DND-41 (cell line): ENCODE results near the gene TYW5.

ENCODE experiments used
- ATAC-seq: fragments of 200-7000 bp; cut with Tn5 transposase; 3 replicates; pipeline ENCODE4 v1.9.1; 2021; ENCODE audit warnings: low read depth; ENCODE audit not compliant: insufficient read depth
- DNase-seq: peaks from one replicate; pipeline ENCODE4 v3.0.0-alpha.2; 2020
- H2AFZ ChIP-seq: 2 replicates; pipeline ENCODE4 v1.6.0; 2012; ENCODE audit warnings: low read depth, low read length
- H3K27ac ChIP-seq: 2 replicates; pipeline ENCODE4 v1.5.1; 2012; ENCODE audit warnings: low read length, inconsistent platforms
- H3K27me3 ChIP-seq: fragments of 200-600 bp; sonication (generic); 2 replicates; pipeline ENCODE4 v1.6.0; 2012; ENCODE audit warnings: low read length, mild to moderate bottlenecking, inconsistent platforms; ENCODE audit not compliant: insufficient read depth, poor library complexity
- H3K36me3 ChIP-seq: 2 replicates; pipeline ENCODE4 v1.5.1; 2012; ENCODE audit warnings: low read length, inconsistent platforms; ENCODE audit not compliant: insufficient read depth
- H3K4me1 ChIP-seq: 2 replicates; pipeline ENCODE4 v1.5.1; 2012; ENCODE audit warnings: mild to moderate bottlenecking, low read length; ENCODE audit not compliant: insufficient read depth
- H3K4me2 ChIP-seq: 2 replicates; pipeline ENCODE4 v1.6.0; 2012; ENCODE audit warnings: mild to moderate bottlenecking, moderate library complexity, low read length, inconsistent platforms; ENCODE audit not compliant: insufficient read depth
- H3K4me3 ChIP-seq, 2 experiments: fragments of 200-600 bp in 1 of 2; shearing (Covaris generic) in 1 of 2; 2 replicates each; pipeline ENCODE4 v1.5.1; 2012 to 2016; ENCODE audit warnings: inconsistent platforms in 2 of 2, low read length in 2 of 2, mild to moderate bottlenecking in 2 of 2, low read depth in 1 of 2, moderate library complexity in 1 of 2
- H3K79me2 ChIP-seq: 2 replicates; pipeline ENCODE4 v1.6.0; 2012; ENCODE audit warnings: low read length, inconsistent platforms; ENCODE audit not compliant: insufficient read depth
- H3K9ac ChIP-seq: 2 replicates; pipeline ENCODE4 v1.6.0; 2012; ENCODE audit warnings: low read depth, mild to moderate bottlenecking, inconsistent platforms, low read length, moderate library complexity
- H3K9me3 ChIP-seq: 2 replicates; pipeline ENCODE4 v1.5.1; 2012; ENCODE audit warnings: low read length, moderate library complexity, mild to moderate bottlenecking, inconsistent platforms; ENCODE audit not compliant: insufficient read depth, severe bottlenecking
- H4K20me1 ChIP-seq: 2 replicates; pipeline ENCODE4 v1.6.0; 2012; ENCODE audit warnings: low read length; ENCODE audit not compliant: insufficient read depth
- EZH2 ChIP-seq: IDR thresholded peaks from 3 replicates; pipeline ENCODE4 v1.6.1; 2012; ENCODE audit warnings: borderline replicate concordance, low read depth, mild to moderate bottlenecking, moderate library complexity, low read length, inconsistent platforms; ENCODE audit not compliant: severe bottlenecking
- TF ChIP-seq, protein P1 (sequence below): IDR thresholded peaks from 2 replicates; pipeline ENCODE4 v1.5.1; 2012; ENCODE audit warnings: borderline replicate concordance, low read length, moderate library complexity, mild to moderate bottlenecking; ENCODE audit not compliant: poor library complexity, severe bottlenecking; ENCODE audit errors: extremely low read depth

Gene TYW5

DNA sequence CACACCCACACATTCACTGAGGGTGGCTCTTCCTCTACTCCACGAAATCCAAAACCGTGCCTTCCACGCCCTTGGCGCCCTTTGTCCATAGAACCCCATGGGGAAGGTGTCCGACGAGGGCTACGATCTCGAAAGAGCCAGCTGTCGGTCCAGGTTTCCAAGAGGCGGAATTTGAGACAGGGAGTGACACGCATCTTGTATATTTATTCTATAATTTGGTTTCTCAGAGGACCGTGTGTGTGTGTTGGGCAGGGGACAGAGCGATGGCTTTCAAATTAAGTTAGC is 43.5 kb downstream of the TYW5 start:
- H3K4me1 ChIP-seq = peaks cover 37% of the 10 kb centered on the region
- H3K9ac ChIP-seq = peak overlapping the region; percentile 99
- H3K9me3 ChIP-seq = peaks cover 2% of the 10 kb centered on the region
- H3K4me2 ChIP-seq = peak overlapping the region; percentile 78
- peaks cover 24% of the 10 kb centered on the region; the same call in 1 of the 2 replicates for H4K20me1 ChIP-seq
- peaks cover 54% of the 10 kb centered on the region for H3K79me2 ChIP-seq
- TF ChIP-seq EZH2 = no peak
- TF ChIP-seq, protein P1, sequence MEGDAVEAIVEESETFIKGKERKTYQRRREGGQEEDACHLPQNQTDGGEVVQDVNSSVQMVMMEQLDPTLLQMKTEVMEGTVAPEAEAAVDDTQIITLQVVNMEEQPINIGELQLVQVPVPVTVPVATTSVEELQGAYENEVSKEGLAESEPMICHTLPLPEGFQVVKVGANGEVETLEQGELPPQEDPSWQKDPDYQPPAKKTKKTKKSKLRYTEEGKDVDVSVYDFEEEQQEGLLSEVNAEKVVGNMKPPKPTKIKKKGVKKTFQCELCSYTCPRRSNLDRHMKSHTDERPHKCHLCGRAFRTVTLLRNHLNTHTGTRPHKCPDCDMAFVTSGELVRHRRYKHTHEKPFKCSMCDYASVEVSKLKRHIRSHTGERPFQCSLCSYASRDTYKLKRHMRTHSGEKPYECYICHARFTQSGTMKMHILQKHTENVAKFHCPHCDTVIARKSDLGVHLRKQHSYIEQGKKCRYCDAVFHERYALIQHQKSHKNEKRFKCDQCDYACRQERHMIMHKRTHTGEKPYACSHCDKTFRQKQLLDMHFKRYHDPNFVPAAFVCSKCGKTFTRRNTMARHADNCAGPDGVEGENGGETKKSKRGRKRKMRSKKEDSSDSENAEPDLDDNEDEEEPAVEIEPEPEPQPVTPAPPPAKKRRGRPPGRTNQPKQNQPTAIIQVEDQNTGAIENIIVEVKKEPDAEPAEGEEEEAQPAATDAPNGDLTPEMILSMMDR = no peak
- peaks cover 32% of the 10 kb centered on the region for H3K36me3 ChIP-seq
- DNase-seq (no peak), ATAC-seq (peak; percentile 1; the same call in 1 of the 3 replicates)
- no peaks in the 10 kb centered on the region for H3K27me3 ChIP-seq
- peak overlapping the region; percentile 92 for H2AFZ ChIP-seq
- H3K4me3 ChIP-seq = peak overlapping the region; percentile 73 to 99
- peak overlapping the region; percentile 98 for H3K27ac ChIP-seq

DNA sequence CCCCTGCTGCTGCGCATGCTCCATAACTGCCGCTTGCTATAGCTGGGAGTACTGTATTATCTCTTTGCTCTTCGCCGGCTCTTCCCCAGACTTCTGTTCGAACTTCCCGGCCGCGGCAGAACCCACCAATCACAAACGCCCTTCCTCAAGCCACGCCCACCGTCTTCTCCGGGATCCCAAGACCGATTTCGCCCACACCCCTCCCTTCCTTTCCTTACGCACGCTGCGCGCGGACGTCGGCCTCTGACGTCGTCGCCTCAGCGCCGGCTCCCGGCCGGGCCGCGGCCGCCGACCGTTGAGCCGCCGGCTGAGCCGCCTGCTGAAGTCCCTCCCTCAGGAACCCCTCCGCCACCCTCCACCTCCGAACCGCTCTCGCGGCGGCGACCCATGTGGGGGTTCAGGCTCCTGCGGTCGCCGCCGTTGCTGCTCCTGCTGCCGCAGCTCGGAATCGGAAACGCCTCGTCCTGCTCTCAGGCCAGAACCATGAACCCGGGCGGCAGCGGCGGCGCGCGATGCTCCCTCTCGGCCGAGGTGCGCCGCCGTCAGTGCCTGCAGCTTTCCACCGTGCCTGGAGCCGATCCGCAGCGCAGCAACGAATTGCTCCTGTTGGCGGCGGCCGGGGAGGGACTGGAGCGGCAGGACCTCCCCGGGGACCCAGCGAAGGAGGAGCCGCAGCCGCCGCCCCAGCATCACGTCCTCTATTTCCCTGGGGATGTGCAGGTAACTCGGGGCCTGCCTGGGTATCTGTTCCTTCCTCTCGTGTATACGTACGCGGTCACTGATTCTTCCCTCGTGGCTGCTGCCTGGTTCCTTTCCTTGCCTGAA is 44.0 kb downstream of the TYW5 start, which contains the start of gene C2orf69:
TSS of gene C2orf69 (plus strand) at position 242 of the 825 bp plus-strand sequence. CDS start at position 388, 146 bp downstream.
- peak within 1 kb of the TSS; percentile 73 to 99 for H3K4me3 ChIP-seq
- peaks cover 37% of the 10 kb centered on the region for H3K4me1 ChIP-seq
- H3K27ac ChIP-seq = peak within 1 kb of the TSS; percentile 98
- H3K36me3 ChIP-seq = peaks cover 26% of the 10 kb centered on the region
- DNase-seq (peak; percentile 97), ATAC-seq (peak; percentile 85)
- peak within 1 kb of the TSS; percentile 99 for H3K9ac ChIP-seq
- H4K20me1 ChIP-seq = peaks cover 20% of the 10 kb centered on the region; the same call in 1 of the 2 replicates
- H3K4me2 ChIP-seq = peak within 1 kb of the TSS; percentile 78
- peaks cover 48% of the 10 kb centered on the region for H3K79me2 ChIP-seq
- peaks cover 2% of the 10 kb centered on the region for H3K9me3 ChIP-seq
- H3K27me3 ChIP-seq = no peaks in the 10 kb centered on the region
- peak within 1 kb of the TSS; percentile 92 for H2AFZ ChIP-seq
- TF ChIP-seq, protein P1 = no peak
- TF ChIP-seq EZH2 = no peak

GRCh38 chr2:199910338-199911051 is 44.8 kb downstream of the TYW5 start:
- peaks cover 41% of the 10 kb centered on the region for H3K79me2 ChIP-seq
- DNase-seq = no peak
- peaks cover 20% of the 10 kb centered on the region; the same call in 1 of the 2 replicates for H4K20me1 ChIP-seq
- peak overlapping the region; percentile 78 for H3K4me2 ChIP-seq
- peak overlapping the region; percentile 98 for H3K27ac ChIP-seq
- no peak for TF ChIP-seq EZH2
- TF ChIP-seq, protein P1 = no peak
- H3K9ac ChIP-seq = peak overlapping the region; percentile 99
- H3K9me3 ChIP-seq = peaks cover 2% of the 10 kb centered on the region
- peak overlapping the region; percentile 92 for H2AFZ ChIP-seq
- peak overlapping the region; percentile 73 to 99; a peak in 3 of 4 replicates for H3K4me3 ChIP-seq
- H3K36me3 ChIP-seq = peaks cover 19% of the 10 kb centered on the region
- H3K27me3 ChIP-seq = no peaks in the 10 kb centered on the region
- peaks cover 37% of the 10 kb centered on the region for H3K4me1 ChIP-seq
- no peak for ATAC-seq
